Renal cortex interstitium (tissue), 11 donors: Measurements from ENCODE around the gene HOXA10. TPM values are rescaled to one million over a fixed set of nuclear protein-coding genes. Genes with fewer than 3 reads are reported as not detected.

Experiments used
- DNase-seq, 11 donors: peaks; one replicate each; pipeline ENCODE4 v3.0.0-alpha.2; 2013; ENCODE audit warnings: low read depth in 9 of 11, low spot score in 4 of 11; ENCODE audit errors: extremely low read depth in 1 of 11
- polyA plus RNA-seq, 3 donors: library from polyadenylated mRNA; unstranded; fragments of 120-200 nt; gene quantifications; one replicate each; pipeline ENCODE4 v1.2.1, GENCODE V29; 2013; ENCODE audit not compliant: insufficient read length in 3 of 3

Gene HOXA10
- polyA plus RNA-seq, 3 donors: 140 to 148 (median 145) TPM

GRCh38 chr7:27210441-27211083 lies 36.4 kb upstream of the HOXA10 start:
- DNase-seq: no peak

GRCh38 chr7:27209933-27210440 lies 35.9 kb upstream of the HOXA10 start:
- no peak for DNase-seq

- no peak for DNase-seq
Measured at GRCh38 chr7:27208998-27209397, 34.9 kb upstream of the HOXA10 start.

GRCh38 chr7:27207348-27207985 lies 33.3 kb upstream of the HOXA10 start:
- DNase-seq: no peak

GRCh38 chr7:27205325-27206280 lies 31.5 kb upstream of the HOXA10 start:
- DNase-seq: no peak

- DNase-seq: no peak
Measured at GRCh38 chr7:27204851-27205322, 30.8 kb upstream of the HOXA10 start.

DNA sequence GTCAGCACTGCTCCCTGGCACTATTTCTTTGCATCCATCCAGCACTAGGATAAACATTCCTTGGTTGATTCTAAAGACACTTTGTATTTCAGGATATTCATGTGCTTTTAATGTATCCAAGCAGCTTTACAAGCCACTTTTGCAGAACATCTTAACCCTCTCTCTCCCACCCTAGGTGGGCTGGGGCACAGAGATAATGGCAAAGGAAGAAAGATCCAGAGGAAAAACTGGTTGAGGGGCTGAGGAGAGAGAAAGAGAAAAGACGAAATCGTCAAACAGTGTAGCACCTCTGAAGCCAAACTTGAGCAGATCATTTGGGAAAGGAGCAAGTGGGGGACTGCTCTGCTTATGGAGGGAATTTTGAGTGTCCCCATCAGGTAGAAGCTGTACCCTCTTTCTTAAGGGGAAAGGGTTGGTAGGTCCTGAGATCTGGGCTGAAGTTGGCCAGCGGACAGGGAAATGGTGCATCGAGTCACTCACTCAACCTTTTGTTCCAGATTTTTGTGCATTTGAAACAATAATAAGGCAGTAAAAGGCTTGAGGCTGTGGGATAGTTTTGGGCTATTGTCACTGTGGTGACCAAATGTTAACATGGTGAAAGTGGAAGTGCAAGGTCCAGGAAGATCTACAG lies 30.0 kb upstream of the HOXA10 start:
- DNase-seq: no peak

- no peak for DNase-seq
Measured at GRCh38 chr7:27203365-27203953, 29.3 kb upstream of the HOXA10 start.

DNA sequence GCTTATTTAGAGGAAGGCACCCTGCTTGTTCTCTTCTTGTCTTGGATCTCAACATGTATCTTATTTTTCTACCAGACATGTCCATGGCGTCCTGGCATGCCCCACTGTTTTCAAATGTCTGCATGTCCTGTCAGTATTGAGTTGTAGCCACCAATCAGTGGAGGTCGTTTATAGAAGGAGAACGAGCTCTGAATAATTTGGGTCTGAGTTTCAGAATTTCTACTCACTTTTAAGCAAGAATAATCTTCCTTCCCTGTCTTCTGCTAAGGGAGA lies 28.7 kb upstream of the HOXA10 start:
- no peak for DNase-seq

GRCh38 chr7:27202018-27202861 lies 28.1 kb upstream of the HOXA10 start:
- no peak for DNase-seq

DNA sequence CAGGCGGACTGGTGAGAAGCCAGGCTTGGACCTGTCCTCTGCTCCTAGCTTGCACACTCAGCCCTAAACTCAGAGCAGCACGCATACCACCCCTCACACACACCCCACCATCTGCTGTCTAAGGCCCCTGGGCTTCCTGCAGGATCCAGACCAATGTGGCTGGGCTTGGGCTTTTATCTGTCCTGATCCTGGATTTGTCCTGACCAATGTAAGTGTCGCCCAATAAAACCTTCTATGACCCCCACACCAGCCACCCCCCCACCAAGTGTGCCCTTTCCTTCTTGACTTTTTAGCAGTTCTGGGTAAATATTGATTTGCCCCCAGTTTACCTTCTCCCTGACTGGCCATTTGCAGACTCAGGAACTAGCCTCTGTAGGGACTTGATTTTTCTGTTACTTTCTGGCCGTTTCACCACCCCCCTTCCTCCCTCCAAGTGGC lies 27.5 kb upstream of the HOXA10 start:
- DNase-seq: no peak

- no peak for DNase-seq
Measured at GRCh38 chr7:27200761-27201579, 26.9 kb upstream of the HOXA10 start.

- DNase-seq: no peak
Measured at GRCh38 chr7:27199849-27200760, 26.0 kb upstream of the HOXA10 start, which contains the start of gene HOXA13. Gene HOXA13 (minus strand): TSS chr7:27200091. CDS start chr7:27200077, 14 bp downstream.

GRCh38 chr7:27198871-27199801 lies 25.0 kb upstream of the HOXA10 start:
- DNase-seq: no peak
